Glutamatergic neuron (in vitro differentiated cells): ENCODE measurements around the gene DUSP10. TPM values are rescaled to one million over a fixed set of nuclear protein-coding genes. Genes with fewer than 3 reads are reported as not detected.

ENCODE experiments used
- DNase-seq: peaks from one replicate; pipeline ENCODE4 v3.0.0; 2022
- H3K27ac Mint-ChIP-seq: one replicate; pipeline ENCODE4 v1.8.0; 2020; ENCODE audit warnings: mild to moderate bottlenecking, mixed read lengths, inconsistent platforms; ENCODE audit not compliant: unreplicated experiment
- H3K27me3 Mint-ChIP-seq: one replicate; pipeline ENCODE4 v1.8.0; 2020; ENCODE audit warnings: mild to moderate bottlenecking, moderate library complexity, mixed read lengths, inconsistent platforms; ENCODE audit not compliant: unreplicated experiment
- H3K36me3 Mint-ChIP-seq: one replicate; pipeline ENCODE4 v1.8.0; 2020; ENCODE audit warnings: mild to moderate bottlenecking, mixed read lengths, inconsistent platforms; ENCODE audit not compliant: unreplicated experiment
- H3K4me1 Mint-ChIP-seq: one replicate; pipeline ENCODE4 v1.8.0; 2020; ENCODE audit warnings: mild to moderate bottlenecking, low read depth, mixed read lengths, inconsistent platforms; ENCODE audit not compliant: unreplicated experiment
- H3K4me3 Mint-ChIP-seq: one replicate; pipeline ENCODE4 v1.8.0; 2020; ENCODE audit warnings: mild to moderate bottlenecking, mixed read lengths, inconsistent platforms; ENCODE audit not compliant: unreplicated experiment
- H3K9me3 Mint-ChIP-seq: one replicate; pipeline ENCODE4 v1.8.0; 2020; ENCODE audit warnings: mild to moderate bottlenecking, moderate library complexity, mixed read lengths, inconsistent platforms; ENCODE audit not compliant: unreplicated experiment
- total RNA-seq: library from RNA; stranded (reverse); fragmentation: NEBNext Ultra II Directional; extraction: Animal tissue kit (Norgen Biotek cat#: 25700); gene quantifications from one replicate; pipeline ENCODE4 v1.2.1, GENCODE V29; 2021; ENCODE audit not compliant: unreplicated experiment
- TF ChIP-seq, protein P1 (sequence below): fragments of 200-600 bp; sonication (generic); IDR thresholded peaks from one replicate; pipeline ENCODE4 v1.5.0; 2021; ENCODE audit not compliant: partially characterized antibody, unreplicated experiment

The DUSP10 gene
- total RNA-seq, 1 donor from 2014 or later: 21.5 TPM

DNA sequence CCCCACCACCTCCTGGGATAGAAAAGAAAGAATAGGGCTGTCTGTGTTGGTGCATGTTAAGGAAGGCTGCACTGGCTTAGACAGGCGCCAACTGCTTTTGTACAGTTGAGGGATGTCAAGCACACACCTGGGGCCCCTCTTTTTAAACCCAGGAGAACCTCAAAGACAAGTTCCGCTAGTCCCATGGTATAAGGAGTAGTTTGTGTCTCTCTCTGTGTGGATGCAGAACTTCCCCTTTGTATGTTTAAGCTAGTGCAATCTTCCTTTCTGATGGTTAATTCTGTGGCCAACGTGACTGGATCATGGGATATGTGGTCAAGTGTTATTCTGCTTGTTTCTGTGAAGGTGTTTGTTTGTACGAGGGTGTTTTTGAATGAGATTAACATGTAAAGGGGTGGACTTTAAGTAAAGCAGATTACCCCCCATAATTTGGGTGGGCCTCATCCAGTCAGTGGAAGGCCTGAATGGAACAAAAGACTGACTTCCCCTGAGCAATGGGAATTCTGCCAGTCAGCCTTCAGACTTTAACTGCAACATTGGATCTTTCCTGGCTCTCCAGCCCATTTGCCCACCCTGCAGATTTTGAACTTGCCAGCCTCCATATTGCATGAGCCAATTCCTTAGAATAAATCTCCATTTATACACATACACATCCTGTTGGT is 9.5 kb upstream of the DUSP10 start:
- no peak for DNase-seq
- no peaks in the 10 kb centered on the region for H3K9me3 Mint-ChIP-seq
- TF ChIP-seq, protein P1, sequence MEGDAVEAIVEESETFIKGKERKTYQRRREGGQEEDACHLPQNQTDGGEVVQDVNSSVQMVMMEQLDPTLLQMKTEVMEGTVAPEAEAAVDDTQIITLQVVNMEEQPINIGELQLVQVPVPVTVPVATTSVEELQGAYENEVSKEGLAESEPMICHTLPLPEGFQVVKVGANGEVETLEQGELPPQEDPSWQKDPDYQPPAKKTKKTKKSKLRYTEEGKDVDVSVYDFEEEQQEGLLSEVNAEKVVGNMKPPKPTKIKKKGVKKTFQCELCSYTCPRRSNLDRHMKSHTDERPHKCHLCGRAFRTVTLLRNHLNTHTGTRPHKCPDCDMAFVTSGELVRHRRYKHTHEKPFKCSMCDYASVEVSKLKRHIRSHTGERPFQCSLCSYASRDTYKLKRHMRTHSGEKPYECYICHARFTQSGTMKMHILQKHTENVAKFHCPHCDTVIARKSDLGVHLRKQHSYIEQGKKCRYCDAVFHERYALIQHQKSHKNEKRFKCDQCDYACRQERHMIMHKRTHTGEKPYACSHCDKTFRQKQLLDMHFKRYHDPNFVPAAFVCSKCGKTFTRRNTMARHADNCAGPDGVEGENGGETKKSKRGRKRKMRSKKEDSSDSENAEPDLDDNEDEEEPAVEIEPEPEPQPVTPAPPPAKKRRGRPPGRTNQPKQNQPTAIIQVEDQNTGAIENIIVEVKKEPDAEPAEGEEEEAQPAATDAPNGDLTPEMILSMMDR: no peak
- H3K27ac Mint-ChIP-seq: no peak overlapping the region
- H3K27me3 Mint-ChIP-seq: no peaks in the 10 kb centered on the region
- H3K4me1 Mint-ChIP-seq: peaks cover 1% of the 10 kb centered on the region
- H3K36me3 Mint-ChIP-seq: no peaks in the 10 kb centered on the region
- H3K4me3 Mint-ChIP-seq: no peak overlapping the region

DNA sequence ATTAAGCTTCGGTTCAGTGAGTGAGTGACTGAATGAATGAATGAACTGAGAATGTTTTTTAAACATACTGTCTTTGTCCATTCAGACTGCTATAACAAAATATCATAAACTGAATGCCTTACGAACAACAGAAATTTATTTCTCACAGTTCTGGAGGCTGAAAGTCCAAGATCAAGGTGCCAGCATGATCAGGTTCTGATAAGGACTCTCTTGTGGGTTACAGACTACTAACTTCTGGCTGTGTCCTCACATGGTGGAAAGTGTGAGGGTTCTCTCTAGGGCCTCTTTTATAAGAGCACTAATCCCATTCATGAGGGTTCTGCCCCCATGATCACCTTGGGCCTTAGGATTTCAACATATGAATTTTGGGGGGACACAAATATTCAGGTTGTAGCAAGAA is 7.1 kb upstream of the DUSP10 start:
- H3K9me3 Mint-ChIP-seq: peaks cover under 1% of the 10 kb centered on the region
- DNase-seq: no peak
- no peak overlapping the region for H3K4me3 Mint-ChIP-seq
- H3K4me1 Mint-ChIP-seq: peaks cover 4% of the 10 kb centered on the region
- TF ChIP-seq, protein P1: no peak
- H3K27ac Mint-ChIP-seq: no peak overlapping the region
- H3K27me3 Mint-ChIP-seq: peaks cover under 1% of the 10 kb centered on the region
- no peaks in the 10 kb centered on the region for H3K36me3 Mint-ChIP-seq

DNA sequence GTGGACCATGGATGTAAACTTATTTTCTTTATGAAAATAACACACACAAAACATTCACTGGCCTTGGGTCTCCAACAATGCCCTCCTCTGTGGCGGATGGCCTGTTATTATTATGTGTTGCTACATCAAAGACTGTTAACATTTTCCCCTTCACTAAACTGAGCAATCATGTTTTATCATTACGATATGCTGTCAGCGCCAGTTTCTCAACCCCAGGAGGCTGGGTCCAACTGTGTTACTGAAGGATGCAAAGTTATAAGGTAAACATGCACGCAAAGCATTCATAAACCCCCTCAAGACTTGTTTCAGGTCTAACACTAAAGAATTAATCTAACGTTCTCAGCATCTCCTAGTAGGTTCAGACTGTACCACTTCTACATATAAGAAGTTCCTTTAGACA is 6.0 kb upstream of the DUSP10 start:
- no peak for DNase-seq
- H3K27ac Mint-ChIP-seq: no peak overlapping the region
- H3K27me3 Mint-ChIP-seq: peaks cover 7% of the 10 kb centered on the region
- peaks cover 6% of the 10 kb centered on the region for H3K9me3 Mint-ChIP-seq
- H3K4me3 Mint-ChIP-seq: no peak overlapping the region
- TF ChIP-seq, protein P1: no peak
- peaks cover 11% of the 10 kb centered on the region for H3K4me1 Mint-ChIP-seq
- H3K36me3 Mint-ChIP-seq: no peaks in the 10 kb centered on the region

DNA sequence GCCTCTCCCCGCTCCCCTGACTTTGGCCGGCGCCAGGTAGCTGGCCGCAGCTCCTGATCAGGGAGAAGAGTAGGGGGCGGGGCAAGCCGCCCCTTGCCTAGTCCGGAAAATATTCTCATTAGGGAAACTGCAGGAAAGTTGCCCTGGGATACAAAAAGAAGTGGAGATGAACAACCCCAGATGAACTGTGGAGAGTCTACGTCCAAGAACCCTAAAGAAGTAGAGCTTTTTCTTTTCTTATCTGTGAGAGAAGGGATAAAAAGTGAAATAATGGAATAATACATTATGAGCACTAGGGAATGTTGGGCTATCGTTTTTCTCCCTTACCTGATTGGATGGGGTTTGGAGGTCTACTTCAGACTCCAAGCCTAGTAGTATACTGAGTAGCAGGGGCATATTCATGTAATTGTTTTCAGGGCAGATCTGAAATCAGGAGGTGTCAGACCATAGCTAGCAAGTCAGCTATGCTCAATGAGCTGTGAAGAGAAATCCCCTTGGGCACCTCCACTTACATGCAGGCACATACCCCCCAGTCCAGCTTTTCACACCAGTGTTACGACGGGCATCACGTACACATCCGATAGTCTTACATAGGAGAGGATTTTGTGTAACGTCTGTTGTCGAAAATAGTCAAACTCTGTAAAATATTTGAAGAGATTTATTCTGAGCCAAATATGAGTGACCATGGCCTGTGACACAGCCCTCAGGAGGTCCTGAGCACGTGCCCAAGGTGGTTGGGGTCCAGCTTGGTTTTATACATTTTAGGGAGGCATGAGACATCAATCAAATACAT is 1.7 kb upstream of the DUSP10 start:
- H3K27ac Mint-ChIP-seq: peak overlapping the region; percentile 92

More for the DNA sequence above, 1.7 kb upstream of the DUSP10 start:
- Mint-ChIP-seq H3K9me3 (peaks cover 6% of the 10 kb centered on the region), H3K27me3 (peaks cover 7% of the 10 kb centered on the region), H3K4me3 (peak overlapping the region; percentile 91), H3K4me1 (peaks cover 21% of the 10 kb centered on the region), H3K36me3 (peaks cover 10% of the 10 kb centered on the region)
- TF ChIP-seq, protein P1: no peak
- no peak for DNase-seq
